K562 (cell line): Measurements from ENCODE around the gene SNX9. TPM values are rescaled to one million over a fixed set of nuclear protein-coding genes. Genes with fewer than 3 reads are reported as not detected.
A peak's percentile ranks its signal among the peaks of the same experiment; 100 is the strongest.

ENCODE experiments used
- ADNP ChIP-seq: fragments of 200-800 bp; sonication (Bioruptor generic); IDR thresholded peaks from 2 replicates; pipeline ENCODE4 v1.6.1; 2016; ENCODE audit warnings: missing genetic modification characterization, missing compliant biosample characterization
- ARHGAP35 ChIP-seq: fragments of 450-650 bp; IDR thresholded peaks from 2 replicates; pipeline ENCODE4 v1.6.1; 2018; ENCODE audit not compliant: partially characterized antibody
- CBX3 ChIP-seq, 2 experiments: IDR thresholded peaks; 1 replicate in 1 of 2; 2 replicates in 1 of 2; pipeline ENCODE4 v1.6.1; 2012; ENCODE audit warnings: inconsistent platforms in 2 of 2, low read length in 2 of 2, borderline replicate concordance in 1 of 2, control low read depth in 1 of 2
- EP300 ChIP-seq: IDR thresholded peaks from 2 replicates; pipeline ENCODE4 v1.6.1; 2012; ENCODE audit warnings: low read length, improper control_type of control experiment
- ESRRA ChIP-seq: fragments of 450-650 bp; IDR thresholded peaks from 2 replicates; pipeline ENCODE4 v1.6.1; 2014; ENCODE audit warnings: low read depth, mild to moderate bottlenecking, moderate library complexity, borderline replicate concordance
- FOXA3 ChIP-seq, 2 experiments: fragments of 450-650 bp in 1 of 2; sonication (generic) in 1 of 2; formaldehyde crosslinking; IDR thresholded peaks in 1 of 2; conservative IDR thresholded peaks in 1 of 2; 2 replicates each; pipeline versions ENCODE4 v1.4.0 to v1.8.0; 2020 to 2022; ENCODE audit warnings: mild to moderate bottlenecking in 2 of 2, missing genetic modification reagents in 1 of 2
- HDAC2 ChIP-seq: fragments of 450-650 bp; IDR thresholded peaks from 2 replicates; pipeline ENCODE4 v1.6.1; 2016; ENCODE audit warnings: mild to moderate bottlenecking
- HDAC3 ChIP-seq: fragments of 450-650 bp; IDR thresholded peaks from 2 replicates; pipeline ENCODE4 v1.6.1; 2018; ENCODE audit warnings: borderline replicate concordance, mild to moderate bottlenecking, moderate library complexity; ENCODE audit not compliant: partially characterized antibody
- KDM1A ChIP-seq, 2 experiments: fragments of 450-650 bp; IDR thresholded peaks; 2 replicates each; pipeline ENCODE4 v1.6.1; 2016; ENCODE audit warnings: mild to moderate bottlenecking in 2 of 2
- KLF10 ChIP-seq: fragments of 250-450 bp; sonication (Bioruptor Pico); IDR thresholded peaks from 2 replicates; pipeline ENCODE4 v1.6.1; 2021; ENCODE audit warnings: matching md5 sums
- MTA3 ChIP-seq: fragments of 450-650 bp; formaldehyde crosslinking; IDR thresholded peaks from 2 replicates; pipeline ENCODE4 v1.6.1; 2017; ENCODE audit warnings: mild to moderate bottlenecking, borderline replicate concordance
- NBN ChIP-seq: fragments of 450-650 bp; IDR thresholded peaks from 2 replicates; pipeline ENCODE4 v1.6.1; 2016; ENCODE audit warnings: low read depth, mild to moderate bottlenecking
- POLR2AphosphoS2 ChIP-seq: IDR thresholded peaks from 2 replicates; pipeline ENCODE4 v1.6.1; 2012; ENCODE audit warnings: low read length, improper control_type of control experiment
- PTBP1 ChIP-seq: fragments of 200-400 bp; formaldehyde crosslinking; IDR thresholded peaks from 2 replicates; pipeline ENCODE4 v1.6.1; 2017; ENCODE audit warnings: low read depth, low read length
- RAD21 ChIP-seq, 2 experiments: fragments of 250-450 bp in 1 of 2; fragments of 450-650 bp in 1 of 2; sonication (Bioruptor Pico) in 1 of 2; formaldehyde crosslinking in 1 of 2; IDR thresholded peaks in 1 of 2; conservative IDR thresholded peaks in 1 of 2; 2 replicates each; pipeline versions ENCODE4 v1.4.0 to v1.8.0; 2020 to 2022; ENCODE audit warnings: mild to moderate bottlenecking in 2 of 2, moderate library complexity in 1 of 2
- RCOR1 ChIP-seq, 2 experiments: IDR thresholded peaks; 2 replicates each; pipeline ENCODE4 v1.6.1; 2012; ENCODE audit warnings: low read depth in 2 of 2, low read length in 2 of 2, borderline replicate concordance in 1 of 2, improper control_type of control experiment in 1 of 2
- SP1 ChIP-seq: sonication (generic); formaldehyde crosslinking; IDR thresholded peaks from 2 replicates; pipeline ENCODE4 v1.8.1; 2022; ENCODE audit warnings: mild to moderate bottlenecking, missing genetic modification reagents
- TSC22D4 ChIP-seq: fragments of 450-650 bp; IDR thresholded peaks from 2 replicates; pipeline ENCODE4 v1.6.1; 2016; ENCODE audit warnings: missing genetic modification characterization, missing biosample characterization, control low read depth
- ZNF584 ChIP-seq: fragments of 200-800 bp; sonication (Bioruptor generic); IDR thresholded peaks from 2 replicates; pipeline ENCODE4 v1.6.1; 2016; ENCODE audit warnings: low read depth, mild to moderate bottlenecking, missing genetic modification characterization, missing compliant biosample characterization
- polyA plus RNA-seq, 8 experiments: library from polyadenylated mRNA; depleted of rRNA in 4 of 8; stranded (reverse) in 5 of 8; unstranded in 3 of 8; fragments of >200 nt; fragmentation: Nextera tagmentation in 2 of 8; fragmentation: Illumina TruSeq in 1 of 8; extraction: Ambion mirVana in 2 of 8; extraction: Trizol in 1 of 8; gene quantifications; 2 replicates each; pipeline versions ENCODE4 v1.2.1 to v1.2.3, GENCODE V29; 2011 to 2014; ENCODE audit warnings: inconsistent platforms in 1 of 8, missing spikeins in 1 of 8
- total RNA-seq, 7 experiments: library from RNA; depleted of rRNA in 6 of 7; stranded (reverse); fragments of >200 nt in 6 of 7; fragmentation: Illumina TruSeq in 2 of 7; extraction: Trizol in 2 of 7; gene quantifications; 2 replicates each; pipeline versions ENCODE4 v1.2.1 to v1.2.3, GENCODE V29; 2011 to 2021; ENCODE audit warnings: low replicate concordance in 1 of 7
- TF ChIP-seq, protein P1 (sequence below): sonication (generic); formaldehyde crosslinking; IDR thresholded peaks from 2 replicates; pipeline ENCODE4 v1.9.0; 2022; ENCODE audit warnings: mild to moderate bottlenecking, missing genetic modification reagents
- TF ChIP-seq, protein P2 (sequence below), 2 experiments: fragments of 250-450 bp in 1 of 2; fragments of 450-650 bp in 1 of 2; sonication (Bioruptor Pico) in 1 of 2; IDR thresholded peaks; 2 replicates each; pipeline versions ENCODE4 v1.6.1 to v1.8.0; 2016 to 2021; ENCODE audit warnings: mild to moderate bottlenecking in 2 of 2, moderate library complexity in 2 of 2, missing compliant biosample characterization in 1 of 2, missing genetic modification characterization in 1 of 2

The SNX9 gene
- total and polyA plus RNA-seq, 9 of the 15 experiments (the other 6 are each of a cell fraction or from before 2014, with no cell fraction given) = 6.0 to 81.7 (median 57.1) TPM

DNA sequence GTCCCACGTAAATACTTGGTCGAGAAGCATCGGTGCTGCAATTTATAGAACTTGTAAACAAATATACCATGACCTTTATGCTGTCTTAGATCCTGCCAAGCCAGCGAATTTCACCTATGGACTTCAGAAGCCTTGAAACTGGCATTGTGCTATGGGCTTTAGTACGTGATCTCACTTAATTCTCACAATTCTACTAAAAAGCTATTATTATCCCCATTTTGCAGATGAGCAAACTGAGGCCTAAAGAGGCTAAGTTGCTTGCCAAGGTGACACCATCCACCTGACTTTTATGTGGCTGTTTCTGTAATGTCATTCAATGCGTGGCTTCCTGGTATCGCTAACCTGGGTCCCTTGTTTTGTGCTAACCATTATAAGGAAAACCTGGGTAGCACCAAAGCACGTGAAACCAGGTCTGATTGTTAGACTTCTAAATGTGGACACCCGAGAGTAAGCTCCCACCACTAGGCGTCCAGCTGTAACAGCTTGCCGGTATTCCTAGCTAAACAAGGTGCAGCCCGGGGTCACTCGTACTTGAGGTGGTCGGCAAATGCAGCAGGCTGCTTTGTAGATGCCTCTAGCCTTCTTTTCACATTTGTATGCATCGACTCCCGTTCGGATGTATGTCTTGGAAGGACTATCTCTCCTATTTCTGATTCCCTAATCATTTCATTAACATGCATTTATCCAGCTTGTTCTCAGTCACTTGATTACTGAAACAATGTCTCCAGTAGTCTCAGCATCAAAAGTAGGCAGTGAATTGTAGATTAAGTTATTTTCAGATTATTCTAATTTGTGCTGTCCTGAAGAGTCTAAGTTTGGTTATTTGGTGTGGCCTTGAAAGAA lies 159.7 kb downstream of the SNX9 start (continued):
- TF ChIP-seq TSC22D4 (tag) (no peak), POLR2AphosphoS2 (no peak), KDM1A (IDR thresholded peaks at IDR 0.05) (peak; percentile 95 to 98), HDAC3 (peak; percentile 28), RAD21 (CRISPR knock-in tag; conservative IDR thresholded peaks at IDR 0.05 in 1 of 2, IDR thresholded peaks at IDR 0.05 in 1 of 2) (peak in 1 of 2 experiments; percentile 38; a peak in 3 of 4 replicates), ARHGAP35 (no peak), PTBP1 (0 out of 2 replicates have a peak, but pooled peaks have one; percentile 72), ADNP (peak; percentile 99), EP300 (no peak), ZNF584 (CRISPR knock-in tag) (no peak), MTA3 (peak; percentile 21; the same call in 1 of the 2 replicates), HDAC2 (peak; percentile 99), ESRRA (peak; percentile 78), NBN (0 out of 2 replicates have a peak, but pooled peaks have one; percentile 52), RCOR1 (IDR thresholded peaks at IDR 0.05; ENCODE audit: borderline replicate concordance in 1 of 2, low read depth in 2 of 2, low read length in 2 of 2) (peak in 1 of 2 experiments; percentile 95; a peak in 3 of 4 replicates), CBX3 (IDR thresholded peaks at IDR 0.05; ENCODE audit: borderline replicate concordance in 1 of 2, low read length in 2 of 2) (peak in 1 of 2 experiments; percentile 90; a peak in 1 of 3 replicates), SP1 (CRISPR knock-in tag) (peak; percentile 29; the same call in 1 of the 2 replicates), FOXA3 (CRISPR knock-in tag; conservative IDR thresholded peaks at IDR 0.05 in 1 of 2, IDR thresholded peaks at IDR 0.05 in 1 of 2) (no peak; a peak in 1 of 4 replicates), KLF10 (CRISPR knock-in tag) (0 out of 2 replicates have a peak, but pooled peaks have one; percentile 28)
- TF ChIP-seq, protein P1, sequence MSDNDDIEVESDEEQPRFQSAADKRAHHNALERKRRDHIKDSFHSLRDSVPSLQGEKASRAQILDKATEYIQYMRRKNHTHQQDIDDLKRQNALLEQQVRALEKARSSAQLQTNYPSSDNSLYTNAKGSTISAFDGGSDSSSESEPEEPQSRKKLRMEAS = peak; percentile 43; the same call in 1 of the 2 replicates
- TF ChIP-seq, protein P2, sequence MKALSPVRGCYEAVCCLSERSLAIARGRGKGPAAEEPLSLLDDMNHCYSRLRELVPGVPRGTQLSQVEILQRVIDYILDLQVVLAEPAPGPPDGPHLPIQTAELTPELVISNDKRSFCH (CRISPR knock-in tag; IDR thresholded peaks at IDR 0.05) = no peak
- TF ChIP-seq, protein P2 (tag; IDR thresholded peaks at IDR 0.05) = peak; percentile 61; the same call in 1 of the 2 replicates
